Cardiac muscle cell (in vitro differentiated cells and primary cell): Measurements from ENCODE around the gene SP110. TPM values are rescaled to one million over a fixed set of nuclear protein-coding genes. Genes with fewer than 3 reads are reported as not detected.
"Not testable (repeated sequence)": the region's sequence is repeated elsewhere in the genome, so short reads cannot be mapped to it uniquely, and the experiment has no call there.

ENCODE experiments used
- DNase-seq, 2 donors: peaks; one replicate each; pipeline versions ENCODE4 v3.0.0 to v3.0.0-alpha.2; 2010 to 2017; ENCODE audit warnings: low read depth in 1 of 2, low spot score in 1 of 2
- H3K27ac ChIP-seq: fragments of 200-600 bp; sonication (generic); 2 replicates; pipeline ENCODE4 v1.5.1; 2016
- H3K27me3 ChIP-seq: fragments of 200-600 bp; sonication (generic); 2 replicates; pipeline ENCODE4 v1.6.0; 2016; ENCODE audit warnings: control low read depth
- H3K36me3 ChIP-seq: fragments of 200-600 bp; sonication (generic); 2 replicates; pipeline ENCODE4 v1.5.1; 2016; ENCODE audit warnings: control low read depth
- H3K4me1 ChIP-seq: fragments of 200-600 bp; sonication (generic); 2 replicates; pipeline ENCODE4 v1.8.1; 2017; ENCODE audit warnings: low read depth, mild to moderate bottlenecking, mixed run types
- H3K4me3 ChIP-seq: fragments of 200-600 bp; sonication (generic); 2 replicates; pipeline ENCODE4 v1.5.1; 2016; ENCODE audit warnings: mild to moderate bottlenecking
- H3K9me3 ChIP-seq: fragments of 200-600 bp; sonication (generic); 2 replicates; pipeline ENCODE4 v1.5.1; 2017; ENCODE audit warnings: low read depth, mild to moderate bottlenecking, control low read depth
- polyA plus RNA-seq: library from polyadenylated mRNA; unstranded; fragments of >200 nt; fragmentation: Nextera tagmentation; extraction: Ambion mirVana; gene quantifications from 2 replicates; pipeline ENCODE4 v1.2.1, GENCODE V29; 2016
- total RNA-seq: library from RNA; depleted of rRNA; stranded (reverse); fragments of >200 nt; gene quantifications from 2 replicates; pipeline ENCODE4 v1.2.3, GENCODE V29; 2016
- TF ChIP-seq, protein P1 (sequence below): IDR thresholded peaks from 2 replicates; pipeline ENCODE4 v1.5.1; 2012; ENCODE audit warnings: low read depth, mild to moderate bottlenecking, low read length

SP110 gene
- total and polyA plus RNA-seq, 2 experiments from 2014 or later = 0.95 to 2.4 TPM

DNA sequence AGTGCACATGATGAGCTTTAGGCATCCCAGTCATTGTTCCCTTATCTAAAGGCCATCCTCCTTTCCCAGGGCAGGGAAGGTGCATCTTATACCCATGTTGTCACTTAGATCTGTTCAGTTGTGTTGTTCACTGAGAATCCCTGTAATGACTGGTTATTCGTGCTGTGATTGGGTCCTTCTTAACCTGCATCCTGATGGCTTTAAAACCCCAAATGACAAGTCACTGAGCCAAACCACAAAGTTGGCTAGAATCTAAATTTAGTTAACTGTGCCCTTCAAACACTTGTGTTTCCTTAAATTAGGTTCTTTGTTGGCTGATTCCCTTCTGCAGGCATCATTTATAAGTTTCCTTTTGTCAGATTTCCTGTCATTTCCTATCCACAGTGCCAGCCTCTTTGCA is 92.6 kb downstream of the SP110 start:
- Histone ChIP-seq H3K9me3 (no peaks in the 10 kb centered on the region), H3K27ac (no peak overlapping the region), H3K4me3 (no peak overlapping the region), H3K27me3 (no peaks in the 10 kb centered on the region), H3K36me3 (no peaks in the 10 kb centered on the region), H3K4me1 (no peaks in the 10 kb centered on the region)
- DNase-seq = no peak
- TF ChIP-seq, protein P1, sequence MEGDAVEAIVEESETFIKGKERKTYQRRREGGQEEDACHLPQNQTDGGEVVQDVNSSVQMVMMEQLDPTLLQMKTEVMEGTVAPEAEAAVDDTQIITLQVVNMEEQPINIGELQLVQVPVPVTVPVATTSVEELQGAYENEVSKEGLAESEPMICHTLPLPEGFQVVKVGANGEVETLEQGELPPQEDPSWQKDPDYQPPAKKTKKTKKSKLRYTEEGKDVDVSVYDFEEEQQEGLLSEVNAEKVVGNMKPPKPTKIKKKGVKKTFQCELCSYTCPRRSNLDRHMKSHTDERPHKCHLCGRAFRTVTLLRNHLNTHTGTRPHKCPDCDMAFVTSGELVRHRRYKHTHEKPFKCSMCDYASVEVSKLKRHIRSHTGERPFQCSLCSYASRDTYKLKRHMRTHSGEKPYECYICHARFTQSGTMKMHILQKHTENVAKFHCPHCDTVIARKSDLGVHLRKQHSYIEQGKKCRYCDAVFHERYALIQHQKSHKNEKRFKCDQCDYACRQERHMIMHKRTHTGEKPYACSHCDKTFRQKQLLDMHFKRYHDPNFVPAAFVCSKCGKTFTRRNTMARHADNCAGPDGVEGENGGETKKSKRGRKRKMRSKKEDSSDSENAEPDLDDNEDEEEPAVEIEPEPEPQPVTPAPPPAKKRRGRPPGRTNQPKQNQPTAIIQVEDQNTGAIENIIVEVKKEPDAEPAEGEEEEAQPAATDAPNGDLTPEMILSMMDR = no peak

DNA sequence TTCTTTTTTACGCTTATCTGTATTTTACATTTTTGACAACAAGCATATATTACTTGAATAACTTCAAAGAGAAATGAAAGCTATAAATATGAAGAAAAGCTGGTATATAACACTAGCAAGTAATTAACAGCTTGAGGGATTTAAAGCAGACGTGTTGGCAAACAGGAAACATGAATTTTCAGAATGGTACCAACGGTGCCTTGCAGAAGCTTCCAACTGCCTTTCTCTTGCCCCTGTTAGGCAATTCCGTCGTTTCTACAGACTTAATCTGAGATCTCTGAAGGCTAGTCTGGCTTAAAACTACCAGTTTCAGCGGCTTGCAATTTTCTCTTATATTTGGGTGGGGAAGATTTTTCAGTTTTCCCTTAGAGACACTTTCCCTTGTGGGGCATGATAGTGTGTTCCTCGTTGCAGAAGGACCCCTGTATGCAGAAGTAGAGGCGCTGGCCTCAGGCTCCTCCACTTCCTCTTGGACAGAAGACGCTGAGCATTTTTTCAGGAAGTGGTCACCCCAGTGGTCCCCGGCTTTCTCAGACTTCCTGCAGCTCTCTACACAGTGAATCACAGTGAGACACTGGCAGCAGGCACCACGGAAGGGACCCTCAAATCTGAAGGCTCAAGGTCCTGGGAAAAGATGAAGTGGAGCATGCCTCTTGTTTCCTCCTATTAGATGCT is 94.9 kb downstream of the SP110 start:
- no peak for DNase-seq
- no peaks in the 10 kb centered on the region for H3K4me1 ChIP-seq
- TF ChIP-seq, protein P1 = no peak
- H3K27ac ChIP-seq = no peak overlapping the region
- H3K27me3 ChIP-seq = no peaks in the 10 kb centered on the region
- no peak overlapping the region for H3K4me3 ChIP-seq
- no peaks in the 10 kb centered on the region for H3K36me3 ChIP-seq
- no peaks in the 10 kb centered on the region for H3K9me3 ChIP-seq

DNA sequence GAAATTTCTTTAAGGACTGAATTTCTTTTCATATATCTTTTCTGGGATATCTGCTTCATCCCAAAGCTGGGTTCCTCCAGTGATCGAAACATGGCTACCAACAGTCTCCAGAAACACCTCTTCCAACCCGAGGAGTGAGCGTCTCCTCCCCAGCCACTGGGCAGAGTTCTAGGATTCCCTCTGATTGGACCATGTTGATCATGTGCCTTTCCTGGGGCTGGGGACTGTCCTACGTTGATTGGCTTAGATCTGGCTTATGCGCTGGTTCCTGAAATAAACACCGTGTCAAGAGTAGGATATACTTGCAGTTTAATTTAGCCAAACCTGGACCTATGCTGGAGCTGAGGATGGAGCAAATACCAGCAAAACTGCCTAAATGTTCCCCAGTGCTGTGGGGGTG is 95.5 kb downstream of the SP110 start:
- TF ChIP-seq, protein P1 = no peak
- H3K4me1 ChIP-seq = no peaks in the 10 kb centered on the region
- H3K27ac ChIP-seq = no peak overlapping the region
- no peaks in the 10 kb centered on the region for H3K27me3 ChIP-seq
- no peaks in the 10 kb centered on the region for H3K36me3 ChIP-seq
- no peaks in the 10 kb centered on the region for H3K9me3 ChIP-seq
- DNase-seq = no peak
- no peak overlapping the region for H3K4me3 ChIP-seq

DNA sequence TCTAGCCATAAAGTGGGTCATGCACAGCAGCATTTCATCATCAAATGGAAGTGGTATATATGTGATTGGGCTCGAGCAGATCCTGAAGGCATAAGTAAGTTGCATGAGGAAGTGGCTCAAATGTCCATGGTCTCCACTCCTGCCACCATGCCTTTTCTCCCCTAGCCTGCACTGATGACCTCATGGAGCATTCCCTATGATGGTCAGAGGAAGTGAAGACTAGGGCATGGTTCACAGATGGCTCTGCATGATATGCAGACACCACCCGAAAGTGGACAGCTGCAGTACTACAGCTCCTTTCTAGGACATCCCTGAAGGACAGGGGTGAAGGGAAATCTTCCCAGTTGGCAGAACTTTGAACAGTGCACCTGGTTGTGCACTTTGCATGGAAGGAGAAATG is 99.4 kb downstream of the SP110 start:
- not testable (repeated sequence) for H3K9me3 ChIP-seq, H3K4me3 ChIP-seq, H3K27me3 ChIP-seq, H3K4me1 ChIP-seq, H3K27ac ChIP-seq, DNase-seq, H3K36me3 ChIP-seq

DNA sequence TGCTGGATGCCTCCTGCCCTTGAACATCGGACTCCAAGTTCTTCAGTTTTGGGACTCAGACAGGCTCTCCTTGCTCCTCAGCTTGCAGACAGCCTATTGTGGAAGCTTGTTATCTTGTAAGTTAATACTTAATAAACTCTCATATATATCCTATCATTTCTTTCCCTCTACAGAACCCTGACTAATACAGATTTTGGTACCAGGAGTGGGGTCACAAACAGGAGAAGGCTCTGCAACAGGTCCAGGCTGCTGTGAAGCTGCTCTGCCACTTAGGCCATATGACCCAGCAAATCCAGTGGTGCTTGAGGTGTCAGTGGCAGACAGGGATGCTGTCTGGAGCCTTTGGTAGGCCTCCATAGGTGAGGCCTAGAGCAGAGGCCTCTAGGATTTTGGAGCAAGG is 100.0 kb downstream of the SP110 start:
- H3K36me3 ChIP-seq, H3K4me3 ChIP-seq, DNase-seq: not testable (repeated sequence)

More for the DNA sequence above, 100.0 kb downstream of the SP110 start:
- H3K4me1 ChIP-seq, H3K9me3 ChIP-seq, H3K27ac ChIP-seq, H3K27me3 ChIP-seq: not testable (repeated sequence)

Other genes with a start within 250 kb of the SP110 start
- 1.7 and 7.5 TPM in 2 replicates for gene SLC16A14, start 151.1 kb downstream of the SP110 start, total RNA-seq
- gene SLC16A14, start 151.1 kb downstream of the SP110 start, polyA plus RNA-seq = 2.0 and 6.0 TPM in 2 replicates
- 0.07 and 0.12 TPM in 2 replicates for gene SP140, start 5.8 kb upstream of the SP110 start, total RNA-seq
- gene SP140, start 5.8 kb upstream of the SP110 start, polyA plus RNA-seq = 0.53 and 0.60 TPM in 2 replicates
- 0.07 and 0.30 TPM in 2 replicates for gene SP140L, start 107.2 kb upstream of the SP110 start, total RNA-seq
- gene SP140L, start 107.2 kb upstream of the SP110 start, polyA plus RNA-seq = 0.37 TPM in 1 of 2 replicates, not detected in the other
- not detected in 2 replicates for gene SP100, start 196.2 kb upstream of the SP110 start, total RNA-seq
- gene SP100, start 196.2 kb upstream of the SP110 start, polyA plus RNA-seq = 0.24 and 2.0 TPM in 2 replicates